HepG2 (cell line): Measurements from ENCODE around the gene PSD. TPM values are rescaled to one million over a fixed set of nuclear protein-coding genes. Genes with fewer than 3 reads are reported as not detected.

Experiments used
- ARID5B ChIP-seq: IDR thresholded peaks from 2 replicates; pipeline ENCODE4 v1.4.0; 2020; ENCODE audit warnings: mild to moderate bottlenecking, missing genetic modification reagents
- ATF4 ChIP-seq, 2 experiments: fragments of 450-650 bp in 1 of 2; sonication (generic) in 1 of 2; formaldehyde crosslinking; IDR thresholded peaks; 2 replicates each; pipeline versions ENCODE4 v1.5.0 to v1.8.0; 2020 to 2022; ENCODE audit warnings: mild to moderate bottlenecking in 1 of 2, missing genetic modification reagents in 1 of 2
- CREB1 ChIP-seq, 2 experiments: fragments of 450-650 bp in 1 of 2; IDR thresholded peaks; 2 replicates each; pipeline ENCODE4 v1.6.1; 2016 to 2017; ENCODE audit warnings: control low read depth in 1 of 2, mild to moderate bottlenecking in 1 of 2, missing compliant biosample characterization in 1 of 2, missing genetic modification characterization in 1 of 2
- ETS1 ChIP-seq: sonication (generic); formaldehyde crosslinking; IDR thresholded peaks from 2 replicates; pipeline ENCODE4 v1.4.0; 2020; ENCODE audit warnings: missing genetic modification reagents
- FOXP1 ChIP-seq, 2 experiments: fragments of 450-650 bp in 1 of 2; IDR thresholded peaks; 2 replicates each; pipeline ENCODE4 v1.6.1; 2017 to 2018; ENCODE audit warnings: antibody characterized with exemption in 1 of 2
- GTF3A ChIP-seq: sonication (generic); formaldehyde crosslinking; conservative IDR thresholded peaks from 2 replicates; pipeline ENCODE4 v1.4.0; 2020; ENCODE audit warnings: mild to moderate bottlenecking, missing genetic modification reagents
- IKZF5 ChIP-seq: IDR thresholded peaks from 2 replicates; pipeline ENCODE4 v1.6.1; 2018; ENCODE audit warnings: missing genetic modification reagents, mild to moderate bottlenecking, missing compliant biosample characterization
- KDM3A ChIP-seq: IDR thresholded peaks from 2 replicates; pipeline ENCODE4 v1.6.1; 2018; ENCODE audit warnings: low read depth, missing compliant biosample characterization
- KMT2B ChIP-seq: IDR thresholded peaks from 2 replicates; pipeline ENCODE4 v1.6.1; 2016; ENCODE audit warnings: missing genetic modification reagents, missing compliant biosample characterization
- MYC ChIP-seq: sonication (generic); formaldehyde crosslinking; IDR thresholded peaks from 2 replicates; pipeline ENCODE4 v1.9.0; 2021; ENCODE audit warnings: missing genetic modification reagents, borderline replicate concordance
- PCBP2 ChIP-seq: fragments of 200-400 bp; formaldehyde crosslinking; optimal IDR thresholded peaks from 2 replicates; pipeline ENCODE3; 2018; ENCODE audit warnings: low read length, low read depth; ENCODE audit not compliant: poor library complexity, severe bottlenecking
- PLRG1 ChIP-seq: fragments of 450-650 bp; conservative IDR thresholded peaks from 2 replicates; pipeline ENCODE4 v1.6.1; 2016
- RAD51 ChIP-seq: fragments of 450-650 bp; IDR thresholded peaks from 2 replicates; pipeline ENCODE4 v1.6.1; 2016; ENCODE audit warnings: borderline replicate concordance
- RARA ChIP-seq: IDR thresholded peaks from 2 replicates; pipeline ENCODE4 v1.6.1; 2016; ENCODE audit warnings: missing genetic modification reagents, missing compliant biosample characterization
- SNAPC2 ChIP-seq: sonication (generic); formaldehyde crosslinking; IDR thresholded peaks from 2 replicates; pipeline ENCODE4 v1.8.1; 2022; ENCODE audit warnings: mild to moderate bottlenecking, missing genetic modification reagents
- ZGPAT ChIP-seq: IDR thresholded peaks from 2 replicates; pipeline ENCODE4 v1.6.1; 2016; ENCODE audit warnings: mild to moderate bottlenecking
- ZIK1 ChIP-seq: sonication (generic); formaldehyde crosslinking; IDR thresholded peaks from 2 replicates; pipeline ENCODE4 v1.5.0; 2020; ENCODE audit warnings: mild to moderate bottlenecking, low read depth, missing genetic modification reagents, borderline replicate concordance
- ZNF17 ChIP-seq: sonication (generic); formaldehyde crosslinking; IDR thresholded peaks from 2 replicates; pipeline ENCODE4 v1.5.0; 2020; ENCODE audit warnings: mild to moderate bottlenecking, missing genetic modification reagents
- ZNF296 ChIP-seq: sonication (generic); formaldehyde crosslinking; conservative IDR thresholded peaks from 2 replicates; pipeline ENCODE4 v1.5.0; 2020; ENCODE audit warnings: mild to moderate bottlenecking, missing genetic modification reagents
- ZNF354B ChIP-seq: sonication (generic); formaldehyde crosslinking; IDR thresholded peaks from 2 replicates; pipeline ENCODE4 v1.8.0; 2022; ENCODE audit warnings: mild to moderate bottlenecking, missing genetic modification reagents
- ZNF558 ChIP-seq: sonication (generic); formaldehyde crosslinking; IDR thresholded peaks from 2 replicates; pipeline ENCODE4 v1.9.0; 2022; ENCODE audit warnings: mild to moderate bottlenecking, missing genetic modification reagents, borderline replicate concordance
- ZNF792 ChIP-seq: IDR thresholded peaks from 2 replicates; pipeline ENCODE4 v1.6.1; 2016
- polyA plus RNA-seq, 8 experiments: library from polyadenylated mRNA; depleted of rRNA in 3 of 8; stranded (reverse) in 7 of 8; unstranded in 1 of 8; fragments of >200 nt; fragmentation: Illumina TruSeq in 4 of 8; extraction: Trizol in 4 of 8; gene quantifications; 2 replicates each; pipeline versions ENCODE4 v1.2.1 to v1.2.3, GENCODE V29; 2011 to 2016; ENCODE audit warnings: low read depth in 4 of 8, missing spikeins in 1 of 8, mixed read lengths in 1 of 8; ENCODE audit not compliant: insufficient read depth in 1 of 8
- total RNA-seq, 5 experiments: library from RNA; depleted of rRNA; stranded (reverse); fragments of >200 nt; fragmentation: Illumina TruSeq; extraction: Trizol; gene quantifications; 2 replicates each; pipeline ENCODE4 v1.2.3, GENCODE V29; 2016; ENCODE audit warnings: low read depth in 1 of 5

PSD gene
- total and polyA plus RNA-seq, 2 of the 13 experiments (the other 11 are each of a cell fraction or from before 2014, with no cell fraction given) = 0.35 to 0.58 TPM

- no peak for TF ChIP-seq ARID5B (CRISPR knock-in tag)
- TF ChIP-seq ATF4 (CRISPR knock-in tag; IDR thresholded peaks at IDR 0.05) = no peak
- no peak for TF ChIP-seq RAD51
- no peak for TF ChIP-seq PLRG1
- TF ChIP-seq ETS1 = no peak
- TF ChIP-seq ZNF558 = peak; percentile 68; the same call in 1 of the 2 replicates
- TF ChIP-seq ZNF17 (CRISPR knock-in tag) = no peak
- TF ChIP-seq IKZF5 (CRISPR knock-in tag) = no peak
- TF ChIP-seq KDM3A (CRISPR knock-in tag) = no peak
- TF ChIP-seq ZNF354B (CRISPR knock-in tag) = peak; percentile 78; the same call in 1 of the 2 replicates
- TF ChIP-seq RARA = no peak
- 0 out of 2 replicates have a peak, but pooled peaks have one; percentile 8 for TF ChIP-seq KMT2B
- peak; percentile 54; the same call in 1 of the 2 replicates for TF ChIP-seq CREB1 (IDR thresholded peaks at IDR 0.05)
- no peak for TF ChIP-seq CREB1 (CRISPR knock-in tag; IDR thresholded peaks at IDR 0.05)
- TF ChIP-seq SNAPC2 (CRISPR knock-in tag) = peak; percentile 77; the same call in 1 of the 2 replicates
- no peak for TF ChIP-seq ZGPAT
- no peak for TF ChIP-seq GTF3A
- 0 out of 2 replicates have a peak, but pooled peaks have one; percentile 14 for TF ChIP-seq ZNF792
- no peak for TF ChIP-seq PCBP2
- TF ChIP-seq FOXP1 (IDR thresholded peaks at IDR 0.05) = no peak
- no peak for TF ChIP-seq FOXP1 (CRISPR knock-in tag; IDR thresholded peaks at IDR 0.05)
- no peak for TF ChIP-seq ZNF296 (CRISPR knock-in tag)
- TF ChIP-seq ZIK1 (CRISPR knock-in tag) = 0 out of 2 replicates have a peak, but pooled peaks have one; percentile 27
- peak; percentile 88 for TF ChIP-seq MYC (CRISPR knock-in tag)
Measured at GRCh38 chr10:102450374-102451104, 32.0 kb upstream of the PSD start (continued).
